B cell (primary cell): ENCODE measurements around the gene TTC23L. TPM values are rescaled to one million over a fixed set of nuclear protein-coding genes. Genes with fewer than 3 reads are reported as not detected.

Experiments used
- ATAC-seq: fragments of 200-7000 bp; cut with Tn5 transposase; one replicate; pipeline ENCODE4 v1.10.0; 2021; ENCODE audit warnings: low read depth, mild to moderate bottlenecking, moderate number of reproducible peaks, moderate library complexity
- CTCF ChIA-PET: fragments of 350-600 bp; sonication (Branson Sonifier 250); formaldehyde crosslinking; loops from one replicate; lab custom pipeline; 2021; ENCODE audit warnings: antibody characterized with exemption, inconsistent platforms; lab: Charles Lee
- POLR2A ChIA-PET: fragments of 350-600 bp; sonication (Branson Sonifier 250); formaldehyde crosslinking; loops from one replicate; lab custom pipeline; 2021; ENCODE audit warnings: antibody characterized with exemption; lab: Charles Lee
- DNase-seq: peaks from one replicate; pipeline ENCODE4 v3.0.0; 2013
- H2AFZ ChIP-seq: 2 replicates; pipeline ENCODE4 v1.6.1; 2012; ENCODE audit warnings: mild to moderate bottlenecking, low read depth, low read length; ENCODE audit not compliant: insufficient read depth, poor library complexity, severe bottlenecking
- H3K27ac ChIP-seq, 2 donors: 1 replicate in 1 of 2; 2 replicates in 1 of 2; pipeline ENCODE4 v1.5.1; 2012 to 2013; ENCODE audit warnings: low read length in 2 of 2, mild to moderate bottlenecking in 2 of 2, moderate library complexity in 1 of 2
- H3K27me3 ChIP-seq, 4 experiments: fragments of 200-600 bp in 1 of 4; sonication (generic) in 1 of 4; replicated peaks in 1 of 4; 1 replicate in 2 of 4; 2 replicates in 2 of 4; pipeline versions ENCODE4 v1.6.1 to v1.7.0; 2013 to 2016; ENCODE audit warnings: low read length in 3 of 4, mild to moderate bottlenecking in 2 of 4, mixed read lengths in 1 of 4, moderate library complexity in 1 of 4; ENCODE audit not compliant: insufficient read depth in 4 of 4, control insufficient read depth in 3 of 4; ENCODE audit errors: control extremely low read depth in 1 of 4
- H3K36me3 ChIP-seq, 2 experiments: replicated peaks in 1 of 2; 1 replicate in 1 of 2; 2 replicates in 1 of 2; pipeline versions ENCODE4 v1.6.1 to v1.7.1; 2013; ENCODE audit warnings: low read length in 1 of 2; ENCODE audit not compliant: insufficient read depth in 2 of 2, control insufficient read depth in 1 of 2; ENCODE audit errors: control extremely low read depth in 1 of 2, extremely low read depth in 1 of 2
- H3K4me1 ChIP-seq, 2 donors: fragments of 200-600 bp in 1 of 2; sonication (generic) in 1 of 2; 1 replicate in 1 of 2; 2 replicates in 1 of 2; pipeline versions ENCODE4 v1.5.1 to v1.6.1; 2013 to 2017; ENCODE audit warnings: low read length in 2 of 2; ENCODE audit not compliant: control insufficient read depth in 2 of 2, insufficient read depth in 2 of 2
- H3K4me2 ChIP-seq: replicated peaks from 2 replicates; pipeline ENCODE3; 2012; ENCODE audit warnings: mild to moderate bottlenecking, low read depth, low read length; ENCODE audit not compliant: poor library complexity, severe bottlenecking
- H3K4me3 ChIP-seq, 5 experiments: fragments of 200-600 bp in 1 of 5; sonication (generic) in 1 of 5; 1 replicate in 3 of 5; 2 replicates in 2 of 5; pipeline versions ENCODE4 v1.5.1 to v1.7.0; 2011 to 2016; ENCODE audit warnings: low read length in 4 of 5, mild to moderate bottlenecking in 4 of 5, low read depth in 2 of 5, control low read depth in 1 of 5, moderate library complexity in 1 of 5; ENCODE audit not compliant: insufficient read depth in 1 of 5; ENCODE audit errors: control extremely low read depth in 1 of 5, extremely low read depth in 1 of 5
- H3K79me2 ChIP-seq: fragments of 200-600 bp; sonication (generic); one replicate; pipeline ENCODE4 v1.6.0; 2016; ENCODE audit warnings: low read length; ENCODE audit not compliant: control insufficient read depth, insufficient read depth
- H3K9ac ChIP-seq: fragments of 200-600 bp; sonication (generic); 2 replicates; pipeline ENCODE4 v1.6.1; 2017; ENCODE audit warnings: mild to moderate bottlenecking, low read length, moderate library complexity
- H3K9me3 ChIP-seq, 3 donors: one replicate each; pipeline versions ENCODE4 v1.6.1 to v1.7.1; 2013; ENCODE audit warnings: low read length in 2 of 3; ENCODE audit not compliant: control insufficient read depth in 2 of 3, insufficient read depth in 1 of 3; ENCODE audit errors: control extremely low read depth in 1 of 3
- H4K20me1 ChIP-seq: 2 replicates; pipeline ENCODE4 v1.6.0; 2012; ENCODE audit warnings: mild to moderate bottlenecking, low read length; ENCODE audit not compliant: insufficient read depth, control insufficient read depth, poor library complexity, severe bottlenecking
- H3K27ac Mint-ChIP-seq: one replicate; pipeline ENCODE4 v1.8.0; 2021; ENCODE audit warnings: mixed read lengths
- H3K27me3 Mint-ChIP-seq: one replicate; pipeline ENCODE4 v1.8.0; 2021; ENCODE audit warnings: mixed read lengths
- H3K4me1 Mint-ChIP-seq: one replicate; pipeline ENCODE4 v1.8.0; 2021; ENCODE audit warnings: mixed read lengths
- H3K4me3 Mint-ChIP-seq: one replicate; pipeline ENCODE4 v1.8.0; 2021; ENCODE audit warnings: mixed read lengths
- H3K9me3 Mint-ChIP-seq: one replicate; pipeline ENCODE4 v1.8.0; 2022; ENCODE audit warnings: mixed read lengths; ENCODE audit not compliant: insufficient read depth
- EZH2 ChIP-seq: IDR thresholded peaks from 2 replicates; pipeline ENCODE4 v1.6.1; 2012; ENCODE audit warnings: borderline replicate concordance, low read depth, mild to moderate bottlenecking, moderate library complexity, low read length; ENCODE audit not compliant: insufficient read depth, poor library complexity, severe bottlenecking
- WGBS: methylation state at CpG from one replicate; pipeline ENCODE4 v1.1.5; 2013; ENCODE audit warnings: missing lambda C conversion rate; ENCODE audit not compliant: insufficient coverage; 5-methylcytosine and 5-hydroxymethylcytosine counted together
- intact Hi-C: fragments of 100-400 bp; cut with micrococcal nuclease; formaldehyde crosslinking; loops from one replicate; pipeline ENCODE4 v1.10.0; 2022
- polyA plus RNA-seq: library from polyadenylated mRNA; depleted of rRNA; stranded (reverse); fragments of >200 nt; gene quantifications from 2 replicates; pipeline ENCODE4 v1.2.3, GENCODE V29; 2012
- total RNA-seq, 2 donors: library from RNA; stranded (reverse); fragments of 120-200 nt in 1 of 2; gene quantifications; 1 replicate in 1 of 2; 2 replicates in 1 of 2; pipeline versions ENCODE4 v1.2.3 to v1.2.4, GENCODE V29; 2013 to 2022
- TF ChIP-seq, protein P1 (sequence below): fragments of 200-600 bp; IDR thresholded peaks from one replicate; pipeline ENCODE4 v1.8.0; 2022; ENCODE audit warnings: antibody characterized with exemption, mild to moderate bottlenecking

TTC23L gene
- total and polyA plus RNA-seq, 2 donors (not counting 1 experiment from before 2014, with no cell fraction given): 0.03 to 0.15 TPM

DNA sequence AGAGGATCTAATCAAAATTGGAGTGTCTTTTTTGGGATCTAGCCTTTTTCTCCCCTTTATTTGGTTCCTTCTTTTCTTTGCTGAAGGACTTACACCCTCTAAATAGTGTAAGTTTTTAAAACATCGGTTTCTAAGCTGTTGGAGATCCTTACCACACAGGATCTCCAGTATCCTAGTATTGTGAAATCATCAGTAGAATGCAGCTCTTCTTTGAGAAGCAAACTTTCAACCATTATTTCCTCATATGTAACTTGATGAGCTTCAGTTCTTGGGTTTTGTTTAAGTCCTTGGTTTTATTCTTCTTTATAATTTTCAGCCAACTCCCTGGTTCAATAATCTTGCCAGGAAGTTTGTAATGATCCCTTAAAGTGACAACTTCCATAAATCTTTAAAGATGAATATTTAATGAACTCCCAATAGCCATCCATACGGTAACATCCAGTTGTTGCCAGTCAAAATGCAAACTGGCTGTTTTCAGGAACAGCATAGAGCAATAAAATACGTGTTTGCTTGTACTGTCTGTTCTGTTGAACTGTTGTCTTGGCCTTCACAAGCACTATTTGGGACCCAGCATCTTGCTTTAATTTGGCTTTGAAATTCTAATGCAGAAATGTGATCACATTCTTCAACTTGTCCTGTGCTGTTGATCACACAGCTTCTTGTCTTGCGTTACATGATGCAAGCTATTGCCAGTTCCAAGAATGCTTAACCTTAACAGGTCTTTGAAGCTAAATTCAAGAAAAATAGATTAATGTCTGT is 34.8 kb upstream of the TTC23L start:
- no peak for ATAC-seq
- ChIA-PET POLR2A (no interaction called here), CTCF (no interaction called here)
- DNase-seq: no peak
- peaks cover 0 to 2% (median 0%) of the 10 kb centered on the region in 4 experiments for H3K27me3 ChIP-seq
- no peaks in the 10 kb centered on the region for H3K9me3 ChIP-seq
- H3K4me2 ChIP-seq: no peak overlapping the region
- intact Hi-C loops: no loop called here
- H3K4me1 ChIP-seq: no peaks in the 10 kb centered on the region
- Mint-ChIP-seq H3K4me3 (no peak overlapping the region), H3K4me1 (no peaks in the 10 kb centered on the region), H3K9me3 (no peaks in the 10 kb centered on the region), H3K27me3 (no peaks in the 10 kb centered on the region), H3K27ac (no peak overlapping the region)
- no peaks in the 10 kb centered on the region for H3K36me3 ChIP-seq
- no peak overlapping the region for H2AFZ ChIP-seq
- TF ChIP-seq, protein P1, sequence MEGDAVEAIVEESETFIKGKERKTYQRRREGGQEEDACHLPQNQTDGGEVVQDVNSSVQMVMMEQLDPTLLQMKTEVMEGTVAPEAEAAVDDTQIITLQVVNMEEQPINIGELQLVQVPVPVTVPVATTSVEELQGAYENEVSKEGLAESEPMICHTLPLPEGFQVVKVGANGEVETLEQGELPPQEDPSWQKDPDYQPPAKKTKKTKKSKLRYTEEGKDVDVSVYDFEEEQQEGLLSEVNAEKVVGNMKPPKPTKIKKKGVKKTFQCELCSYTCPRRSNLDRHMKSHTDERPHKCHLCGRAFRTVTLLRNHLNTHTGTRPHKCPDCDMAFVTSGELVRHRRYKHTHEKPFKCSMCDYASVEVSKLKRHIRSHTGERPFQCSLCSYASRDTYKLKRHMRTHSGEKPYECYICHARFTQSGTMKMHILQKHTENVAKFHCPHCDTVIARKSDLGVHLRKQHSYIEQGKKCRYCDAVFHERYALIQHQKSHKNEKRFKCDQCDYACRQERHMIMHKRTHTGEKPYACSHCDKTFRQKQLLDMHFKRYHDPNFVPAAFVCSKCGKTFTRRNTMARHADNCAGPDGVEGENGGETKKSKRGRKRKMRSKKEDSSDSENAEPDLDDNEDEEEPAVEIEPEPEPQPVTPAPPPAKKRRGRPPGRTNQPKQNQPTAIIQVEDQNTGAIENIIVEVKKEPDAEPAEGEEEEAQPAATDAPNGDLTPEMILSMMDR: no peak
- TF ChIP-seq EZH2: no peak
- H3K9ac ChIP-seq: no peak overlapping the region
- H3K4me3 ChIP-seq: no peak overlapping the region
- no peak overlapping the region for H3K27ac ChIP-seq
- H3K79me2 ChIP-seq: no peaks in the 10 kb centered on the region
- no peaks in the 10 kb centered on the region for H4K20me1 ChIP-seq
- WGBS: 100% methylated on average over 2 of the region's 4 CpGs

DNA sequence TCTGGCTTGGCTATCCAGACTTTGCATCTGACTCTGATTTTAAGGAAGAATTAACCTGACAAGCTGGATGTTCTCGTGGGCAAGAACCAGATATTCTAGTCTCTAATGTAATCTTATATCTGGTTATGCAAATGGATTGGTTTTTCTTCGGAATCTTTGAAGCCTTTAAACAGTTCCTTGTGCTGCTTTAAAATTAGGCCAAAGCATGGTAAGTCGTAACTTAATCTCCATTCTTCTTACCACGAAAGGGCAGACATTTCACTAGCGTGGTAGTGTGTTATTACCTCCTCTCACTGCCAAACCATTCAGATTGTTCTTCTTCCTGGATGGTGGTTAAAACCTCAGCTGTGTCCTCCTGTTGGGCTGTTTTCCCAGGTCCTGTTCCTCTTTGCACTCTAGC is 34.1 kb upstream of the TTC23L start:
- Histone ChIP-seq H3K27me3 (peaks cover 0 to 2% (median 0%) of the 10 kb centered on the region in 4 experiments), H3K36me3 (no peaks in the 10 kb centered on the region), H3K9ac (no peak overlapping the region), H3K4me2 (no peak overlapping the region), H3K4me1 (no peaks in the 10 kb centered on the region), H3K4me3 (no peak overlapping the region), H3K79me2 (no peaks in the 10 kb centered on the region), H3K9me3 (no peaks in the 10 kb centered on the region), H4K20me1 (no peaks in the 10 kb centered on the region), H2AFZ (no peak overlapping the region), H3K27ac (no peak overlapping the region)
- H3K4me3 Mint-ChIP-seq: no peak overlapping the region
- H3K9me3 Mint-ChIP-seq: no peaks in the 10 kb centered on the region
- H3K27ac Mint-ChIP-seq: no peak overlapping the region
- POLR2A ChIA-PET: no interaction called here
- intact Hi-C loops: no loop called here
- ATAC-seq (no peak), DNase-seq (no peak)
- TF ChIP-seq EZH2: no peak
- no peaks in the 10 kb centered on the region for H3K4me1 Mint-ChIP-seq
- H3K27me3 Mint-ChIP-seq: no peaks in the 10 kb centered on the region
- 70% methylated on average over 2 of the region's 5 CpGs for WGBS
- CTCF ChIA-PET: no interaction called here
